Activated B cell treated with CpG ODN at 0.5 μM for 24 hours (primary cell): Measurements from ENCODE around the gene DCHS2. TPM values are rescaled to one million over a fixed set of nuclear protein-coding genes. Genes with fewer than 3 reads are reported as not detected.

ENCODE experiments used
- ATAC-seq: fragments of 200-7000 bp; cut with Tn5 transposase; one replicate; pipeline ENCODE4 v1.10.0; 2021; ENCODE audit warnings: low read depth, mild to moderate bottlenecking, moderate library complexity
- CTCF ChIA-PET: fragments of 350-600 bp; sonication (Branson Sonifier 250); formaldehyde crosslinking; loops from one replicate; lab custom pipeline; 2021; ENCODE audit warnings: antibody characterized with exemption; lab: Charles Lee
- POLR2A ChIA-PET: fragments of 350-600 bp; sonication (Branson Sonifier 250); formaldehyde crosslinking; loops from one replicate; lab custom pipeline; 2021; ENCODE audit warnings: antibody characterized with exemption; lab: Charles Lee
- DNase-seq: peaks from one replicate; pipeline ENCODE4 v3.0.0; 2022
- H3K27ac Mint-ChIP-seq: one replicate; pipeline ENCODE4 v1.8.0; 2020; ENCODE audit warnings: mixed read lengths
- H3K27me3 Mint-ChIP-seq: one replicate; pipeline ENCODE4 v1.8.0; 2021; ENCODE audit warnings: mixed read lengths
- H3K36me3 Mint-ChIP-seq: one replicate; pipeline ENCODE4 v1.8.0; 2021; ENCODE audit warnings: low read depth, mixed read lengths
- H3K4me1 Mint-ChIP-seq: one replicate; pipeline ENCODE4 v1.8.0; 2021; ENCODE audit warnings: mixed read lengths
- H3K4me3 Mint-ChIP-seq: one replicate; pipeline ENCODE4 v1.8.0; 2020; ENCODE audit warnings: mild to moderate bottlenecking, mixed read lengths
- H3K9me3 Mint-ChIP-seq: one replicate; pipeline ENCODE4 v1.8.0; 2020; ENCODE audit warnings: mixed read lengths
- intact Hi-C: fragments of 100-400 bp; cut with micrococcal nuclease; formaldehyde crosslinking; loops from one replicate; pipeline ENCODE4 v1.15.1; 2024
- total RNA-seq: library from RNA; stranded (reverse); gene quantifications from 2 replicates; pipeline ENCODE4 v1.2.3, GENCODE V29; 2022
- TF ChIP-seq, protein P1 (sequence below): fragments of 200-600 bp; IDR thresholded peaks from one replicate; pipeline ENCODE4 v1.8.0; 2022; ENCODE audit warnings: antibody characterized with exemption, mild to moderate bottlenecking

The DCHS2 gene
- total RNA-seq, 1 donor from 2014 or later: 0.13 TPM

- TF ChIP-seq, protein P1, sequence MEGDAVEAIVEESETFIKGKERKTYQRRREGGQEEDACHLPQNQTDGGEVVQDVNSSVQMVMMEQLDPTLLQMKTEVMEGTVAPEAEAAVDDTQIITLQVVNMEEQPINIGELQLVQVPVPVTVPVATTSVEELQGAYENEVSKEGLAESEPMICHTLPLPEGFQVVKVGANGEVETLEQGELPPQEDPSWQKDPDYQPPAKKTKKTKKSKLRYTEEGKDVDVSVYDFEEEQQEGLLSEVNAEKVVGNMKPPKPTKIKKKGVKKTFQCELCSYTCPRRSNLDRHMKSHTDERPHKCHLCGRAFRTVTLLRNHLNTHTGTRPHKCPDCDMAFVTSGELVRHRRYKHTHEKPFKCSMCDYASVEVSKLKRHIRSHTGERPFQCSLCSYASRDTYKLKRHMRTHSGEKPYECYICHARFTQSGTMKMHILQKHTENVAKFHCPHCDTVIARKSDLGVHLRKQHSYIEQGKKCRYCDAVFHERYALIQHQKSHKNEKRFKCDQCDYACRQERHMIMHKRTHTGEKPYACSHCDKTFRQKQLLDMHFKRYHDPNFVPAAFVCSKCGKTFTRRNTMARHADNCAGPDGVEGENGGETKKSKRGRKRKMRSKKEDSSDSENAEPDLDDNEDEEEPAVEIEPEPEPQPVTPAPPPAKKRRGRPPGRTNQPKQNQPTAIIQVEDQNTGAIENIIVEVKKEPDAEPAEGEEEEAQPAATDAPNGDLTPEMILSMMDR: no peak
- intact Hi-C loops: no loop called here
- ChIA-PET CTCF (interaction anchor here (0.7 kb wide), 1 partner anchor 275 kb away, joined by 3 read pairs; no protein-coding TSS in a partner anchor), POLR2A (no interaction called here)
- H3K9me3 Mint-ChIP-seq: no peaks in the 10 kb centered on the region
- ATAC-seq (no peak), DNase-seq (no peak)
- H3K4me3 Mint-ChIP-seq: no peak overlapping the region
- H3K4me1 Mint-ChIP-seq: no peaks in the 10 kb centered on the region
- H3K36me3 Mint-ChIP-seq: no peaks in the 10 kb centered on the region
- no peak overlapping the region for H3K27ac Mint-ChIP-seq
- peaks cover 10% of the 10 kb centered on the region for H3K27me3 Mint-ChIP-seq
These were observed 147.9 kb downstream of the DCHS2 start for GRCh38 chr4:154343651-154344050.

DNA sequence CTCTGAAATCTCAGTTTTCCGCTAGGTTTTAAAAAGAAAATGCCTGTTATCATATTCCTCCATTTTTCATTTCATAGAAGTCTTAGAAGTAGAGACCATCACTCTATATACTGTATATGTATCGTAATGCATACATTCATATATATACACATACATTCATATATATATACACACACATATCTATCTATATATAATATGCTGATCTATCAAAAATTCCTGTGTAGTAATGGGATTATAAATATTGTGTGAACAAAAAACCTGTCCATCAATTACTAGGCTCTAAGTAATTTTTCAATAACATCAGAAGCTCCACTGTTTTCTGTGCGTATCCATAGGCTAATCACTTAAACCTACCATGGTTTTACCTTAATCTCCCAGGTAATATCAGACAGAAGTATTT is 150.2 kb downstream of the DCHS2 start:
- CTCF ChIA-PET: no interaction called here
- no peaks in the 10 kb centered on the region for H3K9me3 Mint-ChIP-seq

DNA sequence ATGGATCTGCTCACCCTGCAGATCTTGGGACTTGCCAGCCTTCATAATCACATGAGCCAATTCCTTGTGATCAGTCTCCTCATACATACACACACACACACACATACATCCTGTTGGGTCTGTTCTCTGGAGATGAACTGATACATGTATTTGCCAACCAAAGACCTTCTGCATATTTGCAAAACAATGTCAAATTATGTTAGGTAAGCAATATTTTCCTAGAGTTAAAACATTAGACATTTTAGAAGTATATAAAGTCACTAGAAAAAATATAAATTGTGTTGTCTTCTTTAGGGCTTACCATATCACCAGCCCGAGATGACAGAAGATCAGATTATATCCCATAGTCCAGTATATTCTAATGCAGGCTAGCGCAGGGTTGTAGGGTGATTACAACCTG is 156.0 kb downstream of the DCHS2 start:
- H3K9me3 Mint-ChIP-seq: no peaks in the 10 kb centered on the region
- no peak overlapping the region for H3K4me3 Mint-ChIP-seq
- peaks cover 11% of the 10 kb centered on the region for H3K4me1 Mint-ChIP-seq
- peaks cover 11% of the 10 kb centered on the region for H3K27me3 Mint-ChIP-seq
- CTCF ChIA-PET: no interaction called here
- TF ChIP-seq, protein P1: no peak
- intact Hi-C loops: no loop called here
- no peaks in the 10 kb centered on the region for H3K36me3 Mint-ChIP-seq
- H3K27ac Mint-ChIP-seq: no peak overlapping the region
- DNase-seq: no peak
- ATAC-seq: no peak
- POLR2A ChIA-PET: no interaction called here

More for the DNA sequence above, 150.2 kb downstream of the DCHS2 start:
- intact Hi-C loops: no loop called here
- TF ChIP-seq, protein P1: no peak
- H3K27ac Mint-ChIP-seq: no peak overlapping the region
- peaks cover 12% of the 10 kb centered on the region for H3K27me3 Mint-ChIP-seq
- no peaks in the 10 kb centered on the region for H3K36me3 Mint-ChIP-seq
- no peak overlapping the region for H3K4me3 Mint-ChIP-seq
- no peaks in the 10 kb centered on the region for H3K4me1 Mint-ChIP-seq
- POLR2A ChIA-PET: no interaction called here
- DNase-seq (no peak), ATAC-seq (no peak)

DNA sequence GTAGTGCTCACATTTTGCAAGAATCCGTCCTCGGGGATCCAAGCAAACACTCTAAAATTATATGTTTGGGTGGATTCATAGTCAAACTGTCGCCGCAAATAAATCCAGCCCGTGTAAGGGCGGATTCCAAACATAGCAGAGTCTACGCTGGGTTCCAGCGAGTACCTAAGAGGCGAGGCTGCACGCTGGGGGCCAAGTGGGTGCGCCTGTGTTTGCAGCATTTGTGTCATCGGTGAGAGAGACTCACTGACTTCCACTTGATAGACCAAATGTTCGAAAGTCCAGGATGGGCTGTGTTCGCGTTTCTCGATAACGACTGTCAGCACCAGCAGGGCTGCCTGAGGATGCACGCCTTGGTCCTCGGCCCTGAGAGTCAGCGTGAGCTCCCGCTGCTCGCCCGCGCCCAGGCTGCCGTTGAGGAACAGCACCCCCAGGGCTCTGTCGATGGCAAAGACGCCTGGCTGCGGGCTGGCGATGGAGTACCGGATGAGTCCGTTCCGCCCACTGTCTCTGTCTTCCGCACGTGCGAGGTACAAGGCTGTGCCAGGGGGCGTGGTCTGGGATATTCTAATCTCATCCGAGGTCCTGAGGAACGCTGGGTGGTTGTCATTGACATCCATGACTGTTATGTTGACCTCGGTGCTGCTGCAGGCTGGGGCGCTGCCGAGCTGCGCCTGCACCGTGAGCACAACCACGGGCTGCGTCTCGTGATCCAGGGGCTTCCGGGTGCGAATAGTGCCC is 158.7 kb downstream of the DCHS2 start:
- Mint-ChIP-seq H3K27ac (peak overlapping the region; percentile 64), H3K36me3 (no peaks in the 10 kb centered on the region), H3K4me1 (peaks cover 11% of the 10 kb centered on the region), H3K4me3 (peak overlapping the region; percentile 85), H3K9me3 (no peaks in the 10 kb centered on the region), H3K27me3 (peaks cover 22% of the 10 kb centered on the region)
- CTCF ChIA-PET: interaction anchor here (6.1 kb wide), 1 partner anchor 175 kb away, joined by 43 read pairs; no protein-coding TSS in a partner anchor
- POLR2A ChIA-PET: no interaction called here
- intact Hi-C loops: loop anchor here (1.0 to 5.0 kb wide), 3 partner anchors 84 to 218 kb away; partner anchors contain the start of gene PLRG1
- ATAC-seq (peak; percentile 90), DNase-seq (peak; percentile 38)
- TF ChIP-seq, protein P1: no peak

DNA sequence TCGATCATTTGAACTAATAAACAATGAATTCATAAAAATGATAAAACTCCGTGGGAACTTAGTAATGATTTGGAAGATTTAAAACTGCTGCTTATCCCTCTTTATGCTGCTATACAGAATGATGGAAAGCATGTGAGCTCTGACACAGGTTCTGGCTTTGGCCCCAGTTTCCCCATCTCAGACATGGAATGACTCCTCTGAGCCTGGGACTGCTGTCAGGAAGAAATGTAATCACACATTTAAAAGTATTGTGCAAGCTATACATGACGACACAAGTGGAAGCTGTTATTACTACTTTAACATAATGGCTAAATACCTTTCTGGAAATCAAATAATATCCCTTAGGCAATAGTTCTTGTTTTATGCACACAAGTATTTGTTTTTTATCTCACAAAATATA is 161.7 kb downstream of the DCHS2 start:
- peaks cover 11% of the 10 kb centered on the region for H3K4me1 Mint-ChIP-seq
- no peaks in the 10 kb centered on the region for H3K9me3 Mint-ChIP-seq
- POLR2A ChIA-PET: no interaction called here
- CTCF ChIA-PET: interaction anchor here (1.0 to 6.1 kb wide), 5 partner anchors 98 to 289 kb away, joined by 3 to 43 read pairs (median 5); no protein-coding TSS in a partner anchor
- no peak overlapping the region for H3K27ac Mint-ChIP-seq
- H3K27me3 Mint-ChIP-seq: peaks cover 23% of the 10 kb centered on the region
- DNase-seq (no peak), ATAC-seq (no peak)
- TF ChIP-seq, protein P1: no peak
- no peak overlapping the region for H3K4me3 Mint-ChIP-seq
- H3K36me3 Mint-ChIP-seq: no peaks in the 10 kb centered on the region
- intact Hi-C loops: loop anchor here (1.0 to 5.0 kb wide), 3 partner anchors 87 to 288 kb away; no protein-coding TSS in a partner anchor
